Liver (tissue), 9 donors: ENCODE results near the gene ADA. TPM values are rescaled to one million over a fixed set of nuclear protein-coding genes. Genes with fewer than 3 reads are reported as not detected.

Experiments
- DNase-seq: peaks from one replicate; pipeline ENCODE4 v3.0.0-alpha.2; 2017; ENCODE audit warnings: low spot score
- H3K27ac ChIP-seq, 2 donors: one replicate each; pipeline ENCODE4 v1.7.0; 2013; ENCODE audit warnings: inconsistent platforms in 2 of 2, low read length in 2 of 2, control low read depth in 1 of 2, low read depth in 1 of 2, mild to moderate bottlenecking in 1 of 2
- H3K27me3 ChIP-seq, 4 donors: one replicate each; pipeline versions ENCODE4 v1.6.1 to v1.7.0; 2013; ENCODE audit warnings: low read length in 3 of 4, inconsistent platforms in 1 of 4, mild to moderate bottlenecking in 1 of 4, moderate library complexity in 1 of 4; ENCODE audit not compliant: control insufficient read depth in 4 of 4, insufficient read depth in 4 of 4
- H3K36me3 ChIP-seq, 4 donors: one replicate each; pipeline versions ENCODE4 v1.6.1 to v1.7.0; 2013; ENCODE audit warnings: low read length in 3 of 4, mild to moderate bottlenecking in 3 of 4, low read depth in 1 of 4, moderate library complexity in 1 of 4; ENCODE audit not compliant: control insufficient read depth in 4 of 4, insufficient read depth in 3 of 4
- H3K4me1 ChIP-seq, 4 donors: one replicate each; pipeline versions ENCODE4 v1.6.1 to v1.7.0; 2013; ENCODE audit warnings: low read length in 3 of 4, mild to moderate bottlenecking in 3 of 4, moderate library complexity in 1 of 4; ENCODE audit not compliant: control insufficient read depth in 4 of 4, insufficient read depth in 4 of 4
- H3K4me3 ChIP-seq, 3 donors: one replicate each; pipeline versions ENCODE4 v1.6.1 to v1.7.0; 2013; ENCODE audit warnings: low read length in 3 of 3, control low read depth in 1 of 3, low read depth in 1 of 3, mild to moderate bottlenecking in 1 of 3
- H3K9ac ChIP-seq, 2 donors: one replicate each; pipeline ENCODE4 v1.7.0; 2013; ENCODE audit warnings: low read length in 2 of 2, mild to moderate bottlenecking in 2 of 2, moderate library complexity in 2 of 2, control low read depth in 1 of 2, low read depth in 1 of 2
- H3K9me3 ChIP-seq, 4 donors: one replicate each; pipeline versions ENCODE4 v1.6.1 to v1.7.0; 2013; ENCODE audit warnings: low read length in 3 of 4; ENCODE audit not compliant: control insufficient read depth in 4 of 4
- CTCF ChIP-seq: fragments of 150-350 bp; IDR thresholded peaks from 2 replicates; pipeline ENCODE4 v1.5.1; 2017; ENCODE audit warnings: improper control_type of control experiment, low read depth, low read length; ENCODE audit not compliant: missing input control
- FOXA1 ChIP-seq: IDR thresholded peaks from 2 replicates; pipeline ENCODE4 v1.6.1; 2016; ENCODE audit warnings: antibody characterized with exemption
- GABPA ChIP-seq, 2 donors: IDR thresholded peaks in 1 of 2; conservative IDR thresholded peaks in 1 of 2; 2 replicates each; pipeline ENCODE4 v1.6.1; 2016; ENCODE audit warnings: antibody characterized with exemption in 2 of 2, mild to moderate bottlenecking in 1 of 2, moderate library complexity in 1 of 2
- MAX ChIP-seq: IDR thresholded peaks from 2 replicates; pipeline ENCODE4 v1.6.1; 2016; ENCODE audit warnings: antibody characterized with exemption
- NR2F2 ChIP-seq: IDR thresholded peaks from 2 replicates; pipeline ENCODE4 v1.6.1; 2016; ENCODE audit warnings: antibody characterized with exemption
- RAD21 ChIP-seq, 2 donors: IDR thresholded peaks; 2 replicates each; pipeline ENCODE4 v1.6.1; 2016; ENCODE audit warnings: antibody characterized with exemption in 2 of 2, mild to moderate bottlenecking in 2 of 2
- REST ChIP-seq: IDR thresholded peaks from 2 replicates; pipeline ENCODE4 v1.6.1; 2016; ENCODE audit warnings: antibody characterized with exemption, mild to moderate bottlenecking
- RXRA ChIP-seq, 2 donors: IDR thresholded peaks; 2 replicates each; pipeline ENCODE4 v1.6.1; 2017 to 2018; ENCODE audit warnings: antibody characterized with exemption in 2 of 2, mild to moderate bottlenecking in 1 of 2
- SP1 ChIP-seq: IDR thresholded peaks from 2 replicates; pipeline ENCODE4 v1.6.1; 2018; ENCODE audit warnings: antibody characterized with exemption, mild to moderate bottlenecking
- TAF1 ChIP-seq: conservative IDR thresholded peaks from 2 replicates; pipeline ENCODE4 v1.6.1; 2016; ENCODE audit warnings: antibody characterized with exemption, mild to moderate bottlenecking
- WGBS: extraction: QIAGEN DNeasy Blood & Tissue Kit; methylation state at CpG from one replicate; pipeline ENCODE4 v1.1.7; 2013; 5-methylcytosine and 5-hydroxymethylcytosine counted together
- polyA plus RNA-seq, 2 donors: library from polyadenylated mRNA; stranded (reverse) in 1 of 2; unstranded in 1 of 2; fragments of 200-250 nt in 1 of 2; fragments of >200 nt in 1 of 2; fragmentation: Nextera tagmentation in 1 of 2; extraction: Ambion mirVana in 1 of 2; gene quantifications; one replicate each; pipeline versions ENCODE4 v1.2.1 to v1.2.3, GENCODE V29; 2013 to 2015
- total RNA-seq, 2 donors: library from RNA; depleted of rRNA; stranded (reverse); fragments of >200 nt; gene quantifications; one replicate each; pipeline ENCODE4 v1.2.3, GENCODE V29; 2014
- donor health status: healthy.
- donor health status: healthy.
- donor health status: healthy.
- donor health status: healthy.
- donor health status: healthy.

The ADA gene
- total and polyA plus RNA-seq, 4 donors, result 2.9 to 7.7 (median 3.0) TPM

- H3K27me3 ChIP-seq, result no peaks in the 10 kb centered on the region
- peak overlapping the region; percentile 0 to 51 for H3K27ac ChIP-seq
- no peak overlapping the region for H3K4me3 ChIP-seq
- peaks cover 0 to 1% (median 0%) of the 10 kb centered on the region in 4 donors for H3K36me3 ChIP-seq
- H3K4me1 ChIP-seq, result peaks cover 7 to 21% (median 12%) of the 10 kb centered on the region in 4 donors
- H3K9me3 ChIP-seq, result no peaks in the 10 kb centered on the region
- H3K9ac ChIP-seq, result no peak overlapping the region
- TF ChIP-seq TAF1, result no peak
- no peak for TF ChIP-seq GABPA (IDR thresholded peaks at IDR 0.05 in 1 of 2, conservative IDR thresholded peaks at IDR 0.05 in 1 of 2)
- TF ChIP-seq RXRA (IDR thresholded peaks at IDR 0.05), result no peak
- no peak for TF ChIP-seq RAD21 (IDR thresholded peaks at IDR 0.05)
- TF ChIP-seq NR2F2, result no peak
- DNase-seq, result no peak
- 88% methylated on average over 4 of the region's 4 CpGs for WGBS
Observed at GRCh38 chr20:44600301-44600700, 51.2 kb downstream of the ADA start.

GRCh38 chr20:44599715-44600114 lies 51.8 kb downstream of the ADA start:
- H3K4me3 ChIP-seq, result no peak overlapping the region
- H3K9ac ChIP-seq, result no peak overlapping the region
- no peak for DNase-seq
- peak overlapping the region in 1 of 2 donors; percentile 51 for H3K27ac ChIP-seq
- H3K36me3 ChIP-seq, result peaks cover 0 to 1% (median 0%) of the 10 kb centered on the region in 4 donors
- H3K9me3 ChIP-seq, result no peaks in the 10 kb centered on the region
- WGBS, result 86% methylated on average over 1 of the region's 1 CpG
- no peaks in the 10 kb centered on the region for H3K27me3 ChIP-seq
- TF ChIP-seq REST (no peak), MAX (no peak), FOXA1 (no peak)
- peaks cover 7 to 21% (median 12%) of the 10 kb centered on the region in 4 donors for H3K4me1 ChIP-seq

DNA sequence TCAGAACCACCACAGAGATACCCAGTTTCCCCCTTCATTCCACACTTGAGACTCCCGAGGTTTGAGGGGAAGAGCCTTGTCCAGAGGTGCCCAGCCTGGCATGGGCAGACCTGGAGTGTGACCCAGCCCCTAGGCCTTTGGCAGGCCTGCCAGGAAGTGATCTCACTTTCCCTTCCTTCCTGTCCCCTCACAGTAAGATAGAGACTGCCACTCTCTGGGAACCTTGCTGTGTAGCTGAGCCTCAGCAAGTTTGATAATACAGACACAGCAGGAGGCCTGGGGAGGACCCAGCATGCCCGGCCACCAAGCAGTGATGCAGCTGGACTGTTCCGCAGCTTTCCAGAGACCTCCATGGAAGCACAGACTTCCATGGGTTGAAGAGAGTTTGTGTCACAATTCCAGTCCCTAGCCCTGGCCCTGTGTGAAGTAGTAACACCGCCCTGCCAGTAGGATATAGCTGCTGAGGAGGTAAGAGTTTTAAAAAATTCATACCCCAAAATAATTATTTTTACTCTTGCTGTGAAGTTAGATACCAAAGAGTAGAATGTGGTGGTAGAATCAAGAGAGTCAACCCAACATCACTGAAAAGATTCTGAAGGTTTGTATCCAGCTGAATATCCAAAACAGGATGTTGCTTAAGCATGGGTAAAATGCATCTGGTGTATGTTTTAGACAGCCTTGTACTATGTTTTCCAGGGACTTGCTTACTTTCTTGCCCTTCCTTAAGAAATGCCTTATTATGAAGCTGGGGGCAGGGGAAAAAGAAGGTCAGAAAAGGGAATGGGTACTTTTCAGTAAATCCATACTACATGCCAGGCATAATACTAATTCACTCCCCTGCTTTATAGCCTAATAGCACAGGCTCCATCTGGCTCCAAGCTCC lies 52.8 kb downstream of the ADA start:
- TF ChIP-seq GABPA (IDR thresholded peaks at IDR 0.05 in 1 of 2, conservative IDR thresholded peaks at IDR 0.05 in 1 of 2) (peak in 1 of 2 donors; percentile 10), CTCF (no peak), NR2F2 (peak; percentile 78), SP1 (no peak)
- no peak for DNase-seq
- Histone ChIP-seq H3K9me3 (no peaks in the 10 kb centered on the region), H3K4me1 (peaks cover 7 to 21% (median 12%) of the 10 kb centered on the region in 4 donors), H3K9ac (no peak overlapping the region), H3K4me3 (no peak overlapping the region), H3K27me3 (no peaks in the 10 kb centered on the region), H3K27ac (peak overlapping the region; percentile 23 to 65), H3K36me3 (peaks cover 0 to 1% (median 0%) of the 10 kb centered on the region in 4 donors)
- WGBS, result 78% methylated on average over 4 of the region's 4 CpGs
